ENCODE measurements around the gene C17orf75.
"Not testable (repeated sequence)": the region's sequence is repeated elsewhere in the genome, so short reads cannot be mapped to it uniquely, and the experiment has no call there.

The C17orf75 gene

GRCh38 chr17:32342603-32343325 is 791 bp upstream of the C17orf75 start:
- DNase-seq (ENCODE audit: low spot score), result no peak

GRCh38 chr17:32341141-32341856 is 674 bp downstream of the C17orf75 start:
- DNase-seq (ENCODE audit: low spot score), result no peak

GRCh38 chr17:32335687-32336086 is 6.3 kb downstream of the C17orf75 start:
- peak; percentile 42 for DNase-seq (ENCODE audit: low spot score)

- DNase-seq (ENCODE audit: low spot score), result no peak
Observed at GRCh38 chr17:32335046-32335445, 6.9 kb downstream of the C17orf75 start.

DNA sequence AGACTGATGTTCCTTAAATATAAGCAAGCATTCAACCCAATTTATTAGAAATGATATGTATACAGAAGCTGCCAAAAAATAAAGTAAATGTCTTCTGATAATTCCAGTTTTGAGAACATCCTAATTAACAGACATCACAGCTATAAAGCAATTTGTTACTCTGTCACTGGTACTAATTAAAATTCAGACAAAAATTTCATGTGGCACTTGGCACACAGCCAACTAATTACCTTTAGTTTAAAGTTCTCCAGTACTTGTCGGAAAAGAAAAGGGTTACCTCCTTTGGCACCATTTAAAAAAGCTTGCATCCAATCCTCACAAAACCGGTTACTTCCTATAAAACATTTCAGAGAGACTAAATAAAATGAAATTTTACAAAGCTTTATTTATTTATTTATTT is 8.8 kb downstream of the C17orf75 start:
- DNase-seq (ENCODE audit: low spot score), result no peak

DNA sequence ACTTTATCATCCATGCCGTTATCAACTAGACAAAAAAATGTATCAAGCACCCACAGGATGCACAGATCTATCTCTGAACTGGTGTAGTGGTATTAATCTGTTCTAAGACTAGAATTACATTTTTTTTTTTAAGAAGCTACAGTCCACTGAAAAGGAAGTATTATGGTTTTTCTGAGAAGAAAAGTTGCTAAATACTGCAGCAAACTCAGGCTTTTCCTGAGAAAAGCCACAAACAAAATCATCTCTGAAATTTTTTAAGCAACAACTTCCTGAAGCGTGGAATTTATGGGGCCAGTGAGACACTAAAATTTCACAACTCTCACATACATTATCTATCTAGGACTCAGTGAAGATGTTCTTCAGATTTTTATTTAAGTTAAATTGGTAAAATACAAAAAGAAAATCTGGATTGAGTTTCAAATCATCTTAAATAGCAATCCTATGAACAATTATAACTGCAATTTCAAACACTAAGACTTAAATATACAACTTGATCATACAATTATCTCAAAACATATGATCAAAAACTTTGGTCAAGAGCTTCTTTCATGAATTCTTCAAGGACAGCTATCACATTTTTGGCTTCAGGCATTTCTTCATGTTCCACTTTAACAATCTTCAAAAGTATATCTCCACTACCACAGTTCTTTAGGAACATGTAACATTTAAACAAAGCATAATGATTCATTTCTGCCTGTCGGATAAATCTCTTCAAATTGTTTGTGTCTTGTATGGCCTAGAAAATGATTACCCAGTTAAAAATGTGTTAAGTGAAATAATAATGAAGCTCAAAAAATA is 10.5 kb downstream of the C17orf75 start:
- DNase-seq (ENCODE audit: low spot score), result no peak

DNA sequence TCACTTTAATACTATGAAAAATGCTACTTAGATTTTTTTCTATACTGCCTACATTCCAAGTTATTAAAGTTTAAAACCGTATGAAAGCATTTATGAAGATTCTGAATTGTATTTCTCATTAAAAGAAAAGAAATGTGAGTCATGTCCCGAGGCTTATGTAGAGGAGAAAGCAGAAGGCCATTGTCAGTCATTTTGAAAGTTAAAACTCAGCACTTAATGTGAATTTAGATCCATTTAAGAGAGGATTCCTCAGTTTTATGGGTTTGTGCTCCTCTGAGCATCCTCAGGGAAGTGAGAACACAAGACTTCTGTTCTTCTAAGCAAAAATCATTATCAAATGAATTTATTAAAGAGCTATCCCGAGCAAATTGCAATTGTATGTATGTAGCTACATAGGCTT is 11.8 kb downstream of the C17orf75 start:
- no peak for DNase-seq (ENCODE audit: low spot score)

DNA sequence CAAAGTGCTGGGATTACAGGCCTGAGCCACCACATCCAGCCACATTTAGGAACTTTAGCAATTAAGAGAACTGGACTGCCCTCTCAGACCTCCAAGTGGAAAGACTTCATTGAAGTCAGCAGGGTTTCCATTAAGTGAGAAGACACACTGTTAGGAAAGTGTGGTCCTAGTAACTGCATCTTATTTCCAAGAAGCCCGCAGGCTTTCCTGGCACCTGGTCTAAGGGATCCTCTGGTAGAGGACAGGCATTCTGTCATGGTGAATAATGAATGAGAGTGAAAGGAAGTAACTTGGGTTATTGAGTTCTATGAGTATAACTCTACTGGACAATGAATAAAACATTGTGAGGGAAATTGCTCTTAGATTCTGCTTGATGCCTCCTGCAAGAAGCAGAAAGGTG is 14.1 kb downstream of the C17orf75 start:
- no peak for DNase-seq (ENCODE audit: low spot score)

GRCh38 chr17:32323811-32324491 is 18.0 kb downstream of the C17orf75 start:
- peak; percentile 52 for DNase-seq (ENCODE audit: low spot score)

GRCh38 chr17:32323046-32323445 is 18.9 kb downstream of the C17orf75 start:
- DNase-seq (ENCODE audit: low spot score), result no peak

DNA sequence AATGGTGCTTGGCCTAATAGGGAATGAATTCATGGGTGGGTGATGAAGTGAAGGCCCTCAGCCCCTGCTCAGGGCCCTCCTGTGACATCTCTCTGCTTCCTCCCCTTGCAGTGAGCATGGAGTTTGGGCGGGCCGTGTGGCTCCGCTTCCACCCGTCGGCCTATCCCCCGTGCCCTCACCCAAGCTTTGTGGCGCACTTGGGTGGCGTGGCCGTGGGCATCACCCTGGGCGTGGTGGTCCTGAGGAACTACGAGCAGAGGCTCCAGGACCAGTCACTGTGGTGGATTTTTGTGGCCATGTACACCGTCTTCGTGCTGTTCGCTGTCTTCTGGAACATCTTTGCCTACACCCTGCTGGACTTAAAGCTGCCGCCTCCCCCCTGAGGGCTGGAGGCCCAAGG is 21.1 kb downstream of the C17orf75 start:
- no peak for DNase-seq (ENCODE audit: low spot score)

DNA sequence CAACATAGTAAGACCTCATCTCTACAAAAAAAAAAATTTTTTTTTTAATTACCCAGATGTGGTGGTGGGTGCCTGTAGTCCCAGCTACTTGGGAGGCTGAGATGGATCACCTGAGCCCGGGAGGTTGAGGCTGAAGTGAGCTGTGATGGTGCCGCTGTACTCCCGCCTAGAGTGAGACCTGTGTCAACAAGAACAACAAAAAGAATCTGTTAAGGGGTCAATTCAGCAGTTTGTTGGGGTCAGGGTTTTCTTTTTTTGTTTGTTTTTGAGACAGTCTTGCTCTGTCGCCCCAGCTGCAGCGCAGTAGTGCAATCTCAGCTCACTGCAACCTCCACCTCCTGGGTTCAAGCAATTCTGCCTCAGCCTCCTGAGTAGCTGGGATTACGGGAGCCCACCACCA is 21.9 kb downstream of the C17orf75 start:
- not testable (repeated sequence) for DNase-seq (ENCODE audit: low spot score)

GRCh38 chr17:32319548-32319905 is 22.4 kb downstream of the C17orf75 start:
- DNase-seq (ENCODE audit: low spot score), result peak; percentile 89

DNA sequence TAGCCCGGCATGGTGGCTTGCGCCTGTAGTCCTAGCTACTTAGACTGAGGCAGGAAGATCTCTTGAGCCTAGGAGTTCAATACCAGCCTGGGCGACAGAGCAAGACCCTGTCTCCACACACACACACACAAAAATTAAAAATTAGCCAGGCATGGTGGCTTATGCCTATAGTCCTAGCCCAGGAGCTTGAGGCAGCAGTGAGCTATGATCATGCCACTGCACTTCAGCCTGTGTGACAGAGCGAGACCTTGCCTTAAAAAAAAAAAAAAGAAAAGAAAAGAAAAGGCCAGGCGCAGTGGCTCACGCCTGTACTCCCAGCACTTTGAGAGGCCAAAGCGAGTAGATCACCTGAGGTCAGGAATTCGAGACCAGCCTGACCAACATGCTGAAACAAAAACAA is 23.9 kb downstream of the C17orf75 start:
- DNase-seq (ENCODE audit: low spot score), result no peak

DNA sequence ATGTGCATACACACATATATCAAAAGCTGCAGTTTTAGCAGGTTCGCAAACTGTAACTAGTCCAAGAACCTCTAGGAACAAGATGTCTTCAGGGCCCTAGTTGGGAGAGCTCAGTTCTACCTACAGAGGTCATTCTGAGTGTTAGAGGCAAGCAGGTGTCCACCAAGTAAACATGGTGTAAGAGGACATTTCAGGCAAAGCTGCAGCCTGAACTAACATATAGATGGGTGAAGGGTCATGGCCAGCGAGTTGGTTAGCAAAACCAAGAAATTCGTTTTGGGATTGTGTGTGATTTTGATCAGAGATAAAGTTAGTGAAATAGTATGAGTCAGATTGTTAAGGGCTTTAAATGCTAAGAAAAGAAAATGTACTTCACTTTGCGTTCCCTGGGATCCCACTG is 24.6 kb downstream of the C17orf75 start:
- DNase-seq (ENCODE audit: low spot score), result no peak

- not testable (repeated sequence) for DNase-seq (ENCODE audit: low spot score)
Observed at GRCh38 chr17:32316653-32317052, 25.3 kb downstream of the C17orf75 start.

GRCh38 chr17:32315171-32315570 is 26.8 kb downstream of the C17orf75 start:
- no peak for DNase-seq (ENCODE audit: low spot score)

- no peak for DNase-seq (ENCODE audit: low spot score)
Observed at GRCh38 chr17:32314636-32315035, 27.3 kb downstream of the C17orf75 start.

DNA sequence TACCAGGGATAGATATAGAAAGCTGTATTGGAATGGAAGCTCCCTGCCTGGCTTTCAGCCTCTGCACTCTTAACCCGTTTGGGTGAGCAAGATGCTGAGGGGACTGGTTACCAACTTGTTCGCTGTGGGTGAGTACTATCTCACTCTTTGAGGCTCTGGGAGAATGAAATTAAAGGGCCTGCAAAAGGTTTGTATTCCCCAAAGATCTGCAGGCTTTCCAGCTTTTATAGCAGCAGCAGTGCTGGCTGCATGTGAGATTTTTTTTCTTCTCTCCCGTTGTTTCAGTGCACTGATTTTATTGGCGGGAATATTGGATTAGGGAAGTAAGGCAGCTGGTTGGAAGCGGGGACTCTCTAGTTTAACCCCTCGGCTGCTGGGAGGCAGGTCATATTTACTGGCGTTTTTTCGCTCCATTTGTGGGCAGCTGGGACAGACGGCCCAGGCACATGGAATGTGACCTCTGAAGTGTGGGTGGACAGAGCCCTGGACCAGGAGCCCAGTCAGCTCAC is 30.9 kb downstream of the C17orf75 start:
- DNase-seq (ENCODE audit: low spot score), result no peak

- no peak for DNase-seq (ENCODE audit: low spot score)
Observed at GRCh38 chr17:32307658-32308057, 34.3 kb downstream of the C17orf75 start.

GRCh38 chr17:32305049-32305448 is 36.9 kb downstream of the C17orf75 start:
- DNase-seq (ENCODE audit: low spot score), result no peak

GRCh38 chr17:32303781-32304288 is 38.1 kb downstream of the C17orf75 start:
- DNase-seq (ENCODE audit: low spot score), result no peak

Data from AG08396 (cell line).